GM12878 (cell line): Measurements from ENCODE around the gene MSANTD2. TPM values are rescaled to one million over a fixed set of nuclear protein-coding genes. Genes with fewer than 3 reads are reported as not detected.

Source experiments
- CBFB ChIP-seq: IDR thresholded peaks from 2 replicates; pipeline ENCODE4 v1.6.1; 2016; ENCODE audit warnings: antibody characterized with exemption, low read depth
- CREB1 ChIP-seq: IDR thresholded peaks from 2 replicates; pipeline ENCODE4 v1.6.1; 2012; ENCODE audit warnings: low read depth, mild to moderate bottlenecking, inconsistent platforms
- EED ChIP-seq: sonication (generic); IDR thresholded peaks from 2 replicates; pipeline ENCODE4 v1.6.1; 2016; ENCODE audit warnings: antibody characterized with exemption, low read depth
- EGR1 ChIP-seq, 2 experiments: IDR thresholded peaks; 1 replicate in 1 of 2; 2 replicates in 1 of 2; pipeline ENCODE4 v1.6.1; 2011 to 2012; ENCODE audit warnings: low read depth in 2 of 2, low read length in 2 of 2, borderline replicate concordance in 1 of 2, mild to moderate bottlenecking in 1 of 2, moderate library complexity in 1 of 2
- HDAC6 ChIP-seq: fragments of 200-600 bp; sonication (generic); IDR thresholded peaks from one replicate; pipeline ENCODE4 v1.8.0; 2017; ENCODE audit warnings: antibody characterized with exemption; ENCODE audit not compliant: unreplicated experiment
- IKZF1 ChIP-seq: fragments of 450-650 bp; conservative IDR thresholded peaks from 2 replicates; pipeline ENCODE4 v1.6.1; 2017; ENCODE audit warnings: antibody characterized with exemption, mild to moderate bottlenecking
- IKZF2 ChIP-seq, 2 experiments: fragments of 450-650 bp; IDR thresholded peaks; 2 replicates each; pipeline ENCODE4 v1.6.1; 2017; ENCODE audit warnings: mild to moderate bottlenecking in 2 of 2, moderate library complexity in 2 of 2
- NFXL1 ChIP-seq: fragments of 450-650 bp; IDR thresholded peaks from 2 replicates; pipeline ENCODE4 v1.6.1; 2017; ENCODE audit warnings: antibody characterized with exemption, mild to moderate bottlenecking, borderline replicate concordance
- RB1 ChIP-seq: fragments of 450-650 bp; formaldehyde crosslinking; IDR thresholded peaks from 2 replicates; pipeline ENCODE4 v1.6.1; 2017; ENCODE audit warnings: mild to moderate bottlenecking, borderline replicate concordance
- SIN3A ChIP-seq: IDR thresholded peaks from 2 replicates; pipeline ENCODE4 v1.6.1; 2012; ENCODE audit warnings: low read depth, low read length, improper control_type of control experiment
- SMAD1 ChIP-seq: fragments of 450-650 bp; IDR thresholded peaks from 2 replicates; pipeline ENCODE4 v1.6.1; 2018; ENCODE audit warnings: mild to moderate bottlenecking, low read depth; ENCODE audit not compliant: partially characterized antibody
- SRF ChIP-seq, 2 experiments: IDR thresholded peaks; 2 replicates each; pipeline ENCODE4 v1.6.1; 2011; ENCODE audit warnings: low read depth in 2 of 2, low read length in 2 of 2, mild to moderate bottlenecking in 1 of 2, moderate library complexity in 1 of 2
- STAT3 ChIP-seq: IDR thresholded peaks from 2 replicates; pipeline ENCODE4 v1.6.1; 2011; ENCODE audit warnings: low read depth, low read length, improper control_type of control experiment
- ZNF24 ChIP-seq: fragments of 450-650 bp; IDR thresholded peaks from 2 replicates; pipeline ENCODE4 v1.6.1; 2017; ENCODE audit warnings: antibody characterized with exemption, mild to moderate bottlenecking
- ZNF274 ChIP-seq: IDR thresholded peaks from one replicate; pipeline ENCODE4 v1.8.0; 2011; ENCODE audit not compliant: insufficient read length, insufficient read depth
- polyA plus RNA-seq, 11 experiments: library from polyadenylated mRNA; depleted of rRNA in 4 of 11; unstranded in 6 of 11; stranded (reverse) in 5 of 11; fragments of >200 nt; fragmentation: Nextera tagmentation in 4 of 11; fragmentation: Illumina TruSeq in 1 of 11; extraction: Ambion mirVana in 4 of 11; extraction: Trizol in 1 of 11; gene quantifications; 1 replicate in 1 of 11; 2 replicates in 10 of 11; pipeline versions ENCODE4 v1.2.1 to v1.2.3, GENCODE V29; 2011 to 2016; ENCODE audit warnings: inconsistent platforms in 2 of 11, missing spikeins in 2 of 11, low read depth in 1 of 11
- total RNA-seq, 4 experiments: library from RNA; depleted of rRNA in 3 of 4; stranded (reverse); fragments of >200 nt in 3 of 4; fragmentation: Illumina TruSeq in 1 of 4; extraction: Trizol in 1 of 4; gene quantifications; 2 replicates each; pipeline versions ENCODE4 v1.2.1 to v1.2.3, GENCODE V29; 2013 to 2021
- TF ChIP-seq, protein P1 (sequence below): fragments of 450-650 bp; IDR thresholded peaks from 2 replicates; pipeline ENCODE4 v1.6.1; 2017; ENCODE audit warnings: antibody characterized with exemption, mild to moderate bottlenecking, moderate library complexity
- TF ChIP-seq, protein P2 (sequence below): fragments of 450-650 bp; conservative IDR thresholded peaks from 2 replicates; pipeline ENCODE4 v1.6.1; 2017; ENCODE audit warnings: mild to moderate bottlenecking, moderate library complexity
- TF ChIP-seq, protein P3 (sequence below): IDR thresholded peaks from 2 replicates; pipeline ENCODE4 v1.6.1; 2011; ENCODE audit warnings: low read depth, mild to moderate bottlenecking, low read length, moderate library complexity, borderline replicate concordance; ENCODE audit errors: extremely low read depth
- TF ChIP-seq, protein P4 (sequence below): fragments of 450-650 bp; formaldehyde crosslinking; IDR thresholded peaks from 2 replicates; pipeline ENCODE4 v1.4.0; 2022; ENCODE audit warnings: mild to moderate bottlenecking, moderate library complexity

MSANTD2 gene
- total and polyA plus RNA-seq, 10 of the 15 experiments (the other 5 are each of a cell fraction or from before 2014, with no cell fraction given), result 3.0 to 12.4 (median 8.0) TPM

DNA sequence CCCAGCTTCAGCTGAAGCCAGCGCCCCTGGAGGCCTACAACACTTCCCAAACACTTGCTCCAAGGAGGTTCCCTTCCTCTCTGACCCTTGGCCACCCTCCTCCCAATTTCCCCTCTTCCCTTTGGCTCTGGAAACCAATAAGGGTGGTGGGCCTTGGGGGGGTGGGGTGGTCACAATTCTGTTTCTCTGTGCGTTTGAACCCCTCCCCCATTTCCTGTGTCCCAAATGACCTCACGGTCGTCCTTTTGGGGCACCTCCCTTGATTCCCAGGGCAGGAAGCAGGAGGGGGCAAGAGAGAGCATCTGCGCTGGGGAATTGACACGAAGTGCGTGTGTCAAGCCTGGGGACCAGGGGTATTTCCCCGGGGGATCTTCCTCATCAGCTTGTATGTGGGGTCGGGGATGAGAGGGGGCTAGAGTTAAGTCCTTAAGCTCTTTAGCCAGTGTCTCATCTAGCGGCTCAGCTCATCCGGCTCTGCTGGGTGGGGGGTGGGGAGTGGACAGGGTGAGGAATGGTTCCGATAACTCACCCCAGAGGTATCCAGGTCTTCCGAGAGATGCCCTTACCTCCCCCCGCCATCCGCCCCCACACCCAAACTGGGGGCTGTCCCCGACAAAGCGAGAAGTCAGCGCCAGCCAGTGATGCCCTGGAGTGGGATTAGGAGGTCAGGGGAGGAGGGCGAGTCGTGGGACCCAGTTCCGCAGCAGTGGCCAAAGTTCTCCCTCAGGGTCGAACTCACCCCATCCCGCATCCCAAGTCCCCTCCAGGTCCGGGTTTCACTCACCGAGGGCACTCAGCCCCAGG lies 38.7 kb downstream of the MSANTD2 start (continued):
- TF ChIP-seq, protein P1, sequence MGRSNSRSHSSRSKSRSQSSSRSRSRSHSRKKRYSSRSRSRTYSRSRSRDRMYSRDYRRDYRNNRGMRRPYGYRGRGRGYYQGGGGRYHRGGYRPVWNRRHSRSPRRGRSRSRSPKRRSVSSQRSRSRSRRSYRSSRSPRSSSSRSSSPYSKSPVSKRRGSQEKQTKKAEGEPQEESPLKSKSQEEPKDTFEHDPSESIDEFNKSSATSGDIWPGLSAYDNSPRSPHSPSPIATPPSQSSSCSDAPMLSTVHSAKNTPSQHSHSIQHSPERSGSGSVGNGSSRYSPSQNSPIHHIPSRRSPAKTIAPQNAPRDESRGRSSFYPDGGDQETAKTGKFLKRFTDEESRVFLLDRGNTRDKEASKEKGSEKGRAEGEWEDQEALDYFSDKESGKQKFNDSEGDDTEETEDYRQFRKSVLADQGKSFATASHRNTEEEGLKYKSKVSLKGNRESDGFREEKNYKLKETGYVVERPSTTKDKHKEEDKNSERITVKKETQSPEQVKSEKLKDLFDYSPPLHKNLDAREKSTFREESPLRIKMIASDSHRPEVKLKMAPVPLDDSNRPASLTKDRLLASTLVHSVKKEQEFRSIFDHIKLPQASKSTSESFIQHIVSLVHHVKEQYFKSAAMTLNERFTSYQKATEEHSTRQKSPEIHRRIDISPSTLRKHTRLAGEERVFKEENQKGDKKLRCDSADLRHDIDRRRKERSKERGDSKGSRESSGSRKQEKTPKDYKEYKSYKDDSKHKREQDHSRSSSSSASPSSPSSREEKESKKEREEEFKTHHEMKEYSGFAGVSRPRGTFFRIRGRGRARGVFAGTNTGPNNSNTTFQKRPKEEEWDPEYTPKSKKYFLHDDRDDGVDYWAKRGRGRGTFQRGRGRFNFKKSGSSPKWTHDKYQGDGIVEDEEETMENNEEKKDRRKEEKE, result no peak
- TF ChIP-seq STAT3 (no peak), ZNF274 (no peak), HDAC6 (no peak), NFXL1 (no peak), SIN3A (0 out of 2 replicates have a peak, but pooled peaks have one; percentile 22), SMAD1 (no peak), CBFB (0 out of 2 replicates have a peak, but pooled peaks have one; percentile 10), EED (peak; percentile 64; the same call in 1 of the 2 replicates), SRF (IDR thresholded peaks at IDR 0.05; ENCODE audit: low read depth in 2 of 2, low read length in 2 of 2) (no peak), IKZF1 (no peak), RB1 (no peak), CREB1 (no peak), EGR1 (IDR thresholded peaks at IDR 0.05; ENCODE audit: borderline replicate concordance in 1 of 2, low read depth in 2 of 2, low read length in 2 of 2) (peak in 1 of 2 experiments; percentile 87; a peak in 2 of 3 replicates), ZNF24 (no peak), IKZF2 (IDR thresholded peaks at IDR 0.05) (peak; percentile 37 to 53; a peak in 3 of 4 replicates)
- TF ChIP-seq, protein P2, sequence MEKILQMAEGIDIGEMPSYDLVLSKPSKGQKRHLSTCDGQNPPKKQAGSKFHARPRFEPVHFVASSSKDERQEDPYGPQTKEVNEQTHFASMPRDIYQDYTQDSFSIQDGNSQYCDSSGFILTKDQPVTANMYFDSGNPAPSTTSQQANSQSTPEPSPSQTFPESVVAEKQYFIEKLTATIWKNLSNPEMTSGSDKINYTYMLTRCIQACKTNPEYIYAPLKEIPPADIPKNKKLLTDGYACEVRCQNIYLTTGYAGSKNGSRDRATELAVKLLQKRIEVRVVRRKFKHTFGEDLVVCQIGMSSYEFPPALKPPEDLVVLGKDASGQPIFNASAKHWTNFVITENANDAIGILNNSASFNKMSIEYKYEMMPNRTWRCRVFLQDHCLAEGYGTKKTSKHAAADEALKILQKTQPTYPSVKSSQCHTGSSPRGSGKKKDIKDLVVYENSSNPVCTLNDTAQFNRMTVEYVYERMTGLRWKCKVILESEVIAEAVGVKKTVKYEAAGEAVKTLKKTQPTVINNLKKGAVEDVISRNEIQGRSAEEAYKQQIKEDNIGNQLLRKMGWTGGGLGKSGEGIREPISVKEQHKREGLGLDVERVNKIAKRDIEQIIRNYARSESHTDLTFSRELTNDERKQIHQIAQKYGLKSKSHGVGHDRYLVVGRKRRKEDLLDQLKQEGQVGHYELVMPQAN, result no peak
- TF ChIP-seq, protein P3, sequence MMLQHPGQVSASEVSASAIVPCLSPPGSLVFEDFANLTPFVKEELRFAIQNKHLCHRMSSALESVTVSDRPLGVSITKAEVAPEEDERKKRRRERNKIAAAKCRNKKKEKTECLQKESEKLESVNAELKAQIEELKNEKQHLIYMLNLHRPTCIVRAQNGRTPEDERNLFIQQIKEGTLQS, result no peak
- TF ChIP-seq, protein P4, sequence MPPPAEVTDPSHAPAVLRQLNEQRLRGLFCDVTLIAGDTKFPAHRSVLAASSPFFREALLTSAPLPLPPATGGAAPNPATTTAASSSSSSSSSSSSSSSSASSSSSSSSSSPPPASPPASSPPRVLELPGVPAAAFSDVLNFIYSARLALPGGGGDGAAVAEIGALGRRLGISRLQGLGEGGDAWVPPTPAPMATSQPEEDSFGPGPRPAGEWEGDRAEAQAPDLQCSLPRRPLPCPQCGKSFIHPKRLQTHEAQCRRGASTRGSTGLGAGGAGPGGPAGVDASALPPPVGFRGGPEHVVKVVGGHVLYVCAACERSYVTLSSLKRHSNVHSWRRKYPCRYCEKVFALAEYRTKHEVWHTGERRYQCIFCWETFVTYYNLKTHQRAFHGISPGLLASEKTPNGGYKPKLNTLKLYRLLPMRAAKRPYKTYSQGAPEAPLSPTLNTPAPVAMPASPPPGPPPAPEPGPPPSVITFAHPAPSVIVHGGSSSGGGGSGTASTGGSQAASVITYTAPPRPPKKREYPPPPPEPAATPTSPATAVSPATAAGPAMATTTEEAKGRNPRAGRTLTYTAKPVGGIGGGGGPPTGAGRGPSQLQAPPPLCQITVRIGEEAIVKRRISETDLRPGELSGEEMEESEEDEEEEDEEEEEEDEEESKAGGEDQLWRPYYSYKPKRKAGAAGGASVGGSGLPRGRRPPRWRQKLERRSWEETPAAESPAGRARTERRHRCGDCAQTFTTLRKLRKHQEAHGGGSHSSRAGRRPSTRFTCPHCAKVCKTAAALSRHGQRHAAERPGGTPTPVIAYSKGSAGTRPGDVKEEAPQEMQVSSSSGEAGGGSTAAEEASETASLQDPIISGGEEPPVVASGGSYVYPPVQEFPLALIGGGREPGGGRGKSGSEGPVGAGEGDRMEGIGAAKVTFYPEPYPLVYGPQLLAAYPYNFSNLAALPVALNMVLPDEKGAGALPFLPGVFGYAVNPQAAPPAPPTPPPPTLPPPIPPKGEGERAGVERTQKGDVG, result no peak
